GM19193 (cell line): ENCODE measurements around the gene TMEM119.

Experiments
- POLR2A ChIP-seq: IDR thresholded peaks from 4 replicates; pipeline ENCODE4 v1.6.1; 2011; ENCODE audit not compliant: insufficient read depth, insufficient read length; ENCODE audit errors: extremely low read depth

The TMEM119 gene

GRCh38 chr12:108575199-108575912 lies 22.5 kb downstream of the TMEM119 start:
- no peak for TF ChIP-seq POLR2A

GRCh38 chr12:108573317-108573716 lies 24.6 kb downstream of the TMEM119 start:
- TF ChIP-seq POLR2A, result no peak

- TF ChIP-seq POLR2A, result peak; percentile 38
These were observed 25.6 kb downstream of the TMEM119 start for GRCh38 chr12:108572166-108572790.

GRCh38 chr12:108571609-108572165 lies 26.2 kb downstream of the TMEM119 start:
- peak; percentile 9 for TF ChIP-seq POLR2A

- no peak for TF ChIP-seq POLR2A
These were observed 26.9 kb downstream of the TMEM119 start for GRCh38 chr12:108570743-108571608.

GRCh38 chr12:108568338-108569154 lies 29.3 kb downstream of the TMEM119 start:
- TF ChIP-seq POLR2A, result peak; percentile 54

GRCh38 chr12:108567406-108568337 lies 30.2 kb downstream of the TMEM119 start:
- peak; percentile 18 for TF ChIP-seq POLR2A

GRCh38 chr12:108566452-108566851 lies 31.4 kb downstream of the TMEM119 start:
- no peak for TF ChIP-seq POLR2A

GRCh38 chr12:108565976-108566375 lies 31.9 kb downstream of the TMEM119 start:
- TF ChIP-seq POLR2A, result peak; percentile 53

- TF ChIP-seq POLR2A, result no peak
These were observed 32.7 kb downstream of the TMEM119 start for GRCh38 chr12:108565146-108565545.

GRCh38 chr12:108564724-108565123 lies 33.2 kb downstream of the TMEM119 start:
- TF ChIP-seq POLR2A, result no peak

- no peak for TF ChIP-seq POLR2A
These were observed 34.1 kb downstream of the TMEM119 start for GRCh38 chr12:108563804-108564151.

- TF ChIP-seq POLR2A, result peak; percentile 41
These were observed 34.6 kb downstream of the TMEM119 start for GRCh38 chr12:108563136-108563803.
